ENCODE results near the gene PPP6C.

GRCh38 chr9:125151730-125152129, 37.9 kb downstream of the PPP6C start:
- TF ChIP-seq CTCF (IDR thresholded peaks at IDR 0.05) (no peak), ZFX (IDR thresholded peaks at IDR 0.05; ENCODE audit: borderline replicate concordance) (no peak)
